HUES64 (cell line): ENCODE results near the gene OR9Q1.

Experiments
- H3K27ac ChIP-seq: 2 replicates; pipeline ENCODE4 v1.7.0; 2013; ENCODE audit warnings: low read depth, low read length, inconsistent platforms
- H3K27me3 ChIP-seq: 2 replicates; pipeline ENCODE4 v1.6.1; 2013; ENCODE audit warnings: mild to moderate bottlenecking, low read length; ENCODE audit not compliant: insufficient read depth
- H3K36me3 ChIP-seq: 2 replicates; pipeline ENCODE4 v1.6.1; 2013; ENCODE audit warnings: mild to moderate bottlenecking, low read length; ENCODE audit not compliant: insufficient read depth
- H3K4me1 ChIP-seq: 2 replicates; pipeline ENCODE4 v1.6.1; 2013; ENCODE audit warnings: mild to moderate bottlenecking, low read length, moderate library complexity; ENCODE audit not compliant: insufficient read depth
- H3K4me3 ChIP-seq: 2 replicates; pipeline ENCODE4 v1.5.1; 2013; ENCODE audit warnings: mild to moderate bottlenecking, low read length, moderate library complexity
- H3K9ac ChIP-seq: 2 replicates; pipeline ENCODE4 v1.6.1; 2013; ENCODE audit warnings: mild to moderate bottlenecking, low read depth, low read length
- H3K9me3 ChIP-seq: 2 replicates; pipeline ENCODE4 v1.6.1; 2013; ENCODE audit warnings: low read depth, low read length; ENCODE audit not compliant: insufficient read depth
- WGBS: fragments of 150-250, 120-280 bp; methylation state at CpG from one replicate; pipeline ENCODE4 v1.1.7; 2013; ENCODE audit warnings: missing lambda C conversion rate; 5-methylcytosine and 5-hydroxymethylcytosine counted together

OR9Q1 gene

GRCh38 chr11:58061813-58062212 is 38.1 kb downstream of the OR9Q1 start:
- H3K4me1 ChIP-seq: peaks cover 43% of the 10 kb centered on the region
- no peaks in the 10 kb centered on the region for H3K9me3 ChIP-seq
- no peak overlapping the region for H3K9ac ChIP-seq
- 57% methylated on average over 6 of the region's 6 CpGs for WGBS
- no peaks in the 10 kb centered on the region for H3K27me3 ChIP-seq
- no peaks in the 10 kb centered on the region for H3K36me3 ChIP-seq
- no peak overlapping the region for H3K4me3 ChIP-seq
- H3K27ac ChIP-seq: no peak overlapping the region; the same call in 1 of the 2 replicates

GRCh38 chr11:58067685-58068084 is 44.0 kb downstream of the OR9Q1 start:
- Histone ChIP-seq H3K36me3 (no peaks in the 10 kb centered on the region), H3K4me1 (no peaks in the 10 kb centered on the region), H3K27me3 (no peaks in the 10 kb centered on the region), H3K27ac (no peak overlapping the region), H3K4me3 (no peak overlapping the region), H3K9ac (no peak overlapping the region), H3K9me3 (no peaks in the 10 kb centered on the region)
- WGBS: 98% methylated on average over 5 of the region's 5 CpGs

GRCh38 chr11:58068655-58069054 is 45.0 kb downstream of the OR9Q1 start:
- Histone ChIP-seq H3K4me1 (no peaks in the 10 kb centered on the region), H3K27ac (no peak overlapping the region)
- 85% methylated on average over 6 of the region's 6 CpGs for WGBS

GRCh38 chr11:58070585-58070984 is 46.9 kb downstream of the OR9Q1 start:
- Histone ChIP-seq H3K9ac (no peak overlapping the region), H3K27me3 (no peaks in the 10 kb centered on the region), H3K27ac (no peak overlapping the region), H3K36me3 (no peaks in the 10 kb centered on the region), H3K4me3 (no peak overlapping the region), H3K4me1 (no peaks in the 10 kb centered on the region), H3K9me3 (no peaks in the 10 kb centered on the region)
- WGBS: 83% methylated on average over 1 of the region's 1 CpG

More at GRCh38 chr11:58068655-58069054, 45.0 kb downstream of the OR9Q1 start:
- H3K4me3 ChIP-seq: no peak overlapping the region
- H3K9me3 ChIP-seq: no peaks in the 10 kb centered on the region
- no peaks in the 10 kb centered on the region for H3K27me3 ChIP-seq
- H3K36me3 ChIP-seq: no peaks in the 10 kb centered on the region
- H3K9ac ChIP-seq: no peak overlapping the region

GRCh38 chr11:58075781-58076180 is 52.1 kb downstream of the OR9Q1 start:
- H3K4me3 ChIP-seq: no peak overlapping the region
- no peak overlapping the region for H3K27ac ChIP-seq
- H3K9me3 ChIP-seq: no peaks in the 10 kb centered on the region
- H3K4me1 ChIP-seq: no peaks in the 10 kb centered on the region
- no peaks in the 10 kb centered on the region for H3K27me3 ChIP-seq
- H3K36me3 ChIP-seq: no peaks in the 10 kb centered on the region
- 43% methylated on average over 2 of the region's 2 CpGs for WGBS
- no peak overlapping the region for H3K9ac ChIP-seq

GRCh38 chr11:58086528-58086927 is 62.8 kb downstream of the OR9Q1 start:
- Histone ChIP-seq H3K4me1 (no peaks in the 10 kb centered on the region), H3K27me3 (no peaks in the 10 kb centered on the region), H3K9ac (no peak overlapping the region), H3K36me3 (no peaks in the 10 kb centered on the region), H3K27ac (no peak overlapping the region), H3K4me3 (no peak overlapping the region), H3K9me3 (no peaks in the 10 kb centered on the region)
- WGBS: 82% methylated on average over 2 of the region's 2 CpGs

GRCh38 chr11:58097437-58097836 is 73.8 kb downstream of the OR9Q1 start:
- Histone ChIP-seq H3K4me1 (no peaks in the 10 kb centered on the region), H3K9me3 (no peaks in the 10 kb centered on the region), H3K27me3 (no peaks in the 10 kb centered on the region), H3K9ac (no peak overlapping the region), H3K4me3 (no peak overlapping the region), H3K36me3 (no peaks in the 10 kb centered on the region), H3K27ac (no peak overlapping the region)
- WGBS: 90% methylated on average over 1 of the region's 2 CpGs

GRCh38 chr11:58121096-58121495 is 97.4 kb downstream of the OR9Q1 start:
- 92% methylated on average over 1 of the region's 1 CpG for WGBS
- H3K9ac ChIP-seq: no peak overlapping the region
- no peaks in the 10 kb centered on the region for H3K4me1 ChIP-seq
- no peaks in the 10 kb centered on the region for H3K9me3 ChIP-seq
- no peaks in the 10 kb centered on the region for H3K27me3 ChIP-seq
- H3K27ac ChIP-seq: no peak overlapping the region
- H3K4me3 ChIP-seq: no peak overlapping the region
- no peaks in the 10 kb centered on the region for H3K36me3 ChIP-seq

GRCh38 chr11:58125469-58125868 is 101.8 kb downstream of the OR9Q1 start, which contains the start of gene OR9I1:
Gene OR9I1 (minus strand): TSS chr11:58125530. CDS start chr11:58119444, 6,086 bp downstream.
- Histone ChIP-seq H3K27ac (no peak within 1 kb of the TSS), H3K27me3 (no peaks in the 10 kb centered on the region), H3K4me3 (no peak within 1 kb of the TSS), H3K9ac (no peak within 1 kb of the TSS), H3K9me3 (no peaks in the 10 kb centered on the region), H3K36me3 (no peaks in the 10 kb centered on the region), H3K4me1 (no peaks in the 10 kb centered on the region)
- 64% methylated on average over 4 of the region's 4 CpGs for WGBS

GRCh38 chr11:58127350-58127749 is 103.7 kb downstream of the OR9Q1 start:
- no peak overlapping the region for H3K9ac ChIP-seq
- no peaks in the 10 kb centered on the region for H3K9me3 ChIP-seq
- H3K4me1 ChIP-seq: no peaks in the 10 kb centered on the region
- no peaks in the 10 kb centered on the region for H3K27me3 ChIP-seq
- H3K27ac ChIP-seq: no peak overlapping the region
- no peak overlapping the region for H3K4me3 ChIP-seq
- no peaks in the 10 kb centered on the region for H3K36me3 ChIP-seq

GRCh38 chr11:58133309-58134076 is 109.8 kb downstream of the OR9Q1 start:
- no peaks in the 10 kb centered on the region for H3K36me3 ChIP-seq
- no peaks in the 10 kb centered on the region for H3K27me3 ChIP-seq
- H3K9ac ChIP-seq: no peak overlapping the region
- H3K4me1 ChIP-seq: 0 out of 2 replicates have a peak, but pooled peaks cover 6% of the 10 kb centered on the region
- no peak overlapping the region for H3K4me3 ChIP-seq
- no peak overlapping the region for H3K27ac ChIP-seq
- 70% methylated on average over 7 of the region's 7 CpGs for WGBS
- H3K9me3 ChIP-seq: no peaks in the 10 kb centered on the region
